DND-41 (cell line): Measurements from ENCODE around the gene FRMPD4.

Experiments used
- ATAC-seq: fragments of 200-7000 bp; cut with Tn5 transposase; 3 replicates; pipeline ENCODE4 v1.9.1; 2021; ENCODE audit warnings: low read depth; ENCODE audit not compliant: insufficient read depth
- DNase-seq: peaks from one replicate; pipeline ENCODE4 v3.0.0-alpha.2; 2020
- H2AFZ ChIP-seq: 2 replicates; pipeline ENCODE4 v1.6.0; 2012; ENCODE audit warnings: low read depth, low read length
- H3K27ac ChIP-seq: 2 replicates; pipeline ENCODE4 v1.5.1; 2012; ENCODE audit warnings: low read length, inconsistent platforms
- H3K27me3 ChIP-seq: fragments of 200-600 bp; sonication (generic); 2 replicates; pipeline ENCODE4 v1.6.0; 2012; ENCODE audit warnings: low read length, mild to moderate bottlenecking, inconsistent platforms; ENCODE audit not compliant: insufficient read depth, poor library complexity
- H3K36me3 ChIP-seq: 2 replicates; pipeline ENCODE4 v1.5.1; 2012; ENCODE audit warnings: low read length, inconsistent platforms; ENCODE audit not compliant: insufficient read depth
- H3K4me1 ChIP-seq: 2 replicates; pipeline ENCODE4 v1.5.1; 2012; ENCODE audit warnings: mild to moderate bottlenecking, low read length; ENCODE audit not compliant: insufficient read depth
- H3K4me2 ChIP-seq: 2 replicates; pipeline ENCODE4 v1.6.0; 2012; ENCODE audit warnings: mild to moderate bottlenecking, moderate library complexity, low read length, inconsistent platforms; ENCODE audit not compliant: insufficient read depth
- H3K4me3 ChIP-seq, 2 experiments: fragments of 200-600 bp in 1 of 2; shearing (Covaris generic) in 1 of 2; 2 replicates each; pipeline ENCODE4 v1.5.1; 2012 to 2016; ENCODE audit warnings: inconsistent platforms in 2 of 2, low read length in 2 of 2, mild to moderate bottlenecking in 2 of 2, low read depth in 1 of 2, moderate library complexity in 1 of 2
- H3K79me2 ChIP-seq: 2 replicates; pipeline ENCODE4 v1.6.0; 2012; ENCODE audit warnings: low read length, inconsistent platforms; ENCODE audit not compliant: insufficient read depth
- H3K9ac ChIP-seq: 2 replicates; pipeline ENCODE4 v1.6.0; 2012; ENCODE audit warnings: low read depth, mild to moderate bottlenecking, inconsistent platforms, low read length, moderate library complexity
- H3K9me3 ChIP-seq: 2 replicates; pipeline ENCODE4 v1.5.1; 2012; ENCODE audit warnings: low read length, moderate library complexity, mild to moderate bottlenecking, inconsistent platforms; ENCODE audit not compliant: insufficient read depth, severe bottlenecking
- H4K20me1 ChIP-seq: 2 replicates; pipeline ENCODE4 v1.6.0; 2012; ENCODE audit warnings: low read length; ENCODE audit not compliant: insufficient read depth
- CTCF ChIP-seq: IDR thresholded peaks from 2 replicates; pipeline ENCODE4 v1.5.1; 2012; ENCODE audit warnings: borderline replicate concordance, low read length, moderate library complexity, mild to moderate bottlenecking; ENCODE audit not compliant: poor library complexity, severe bottlenecking; ENCODE audit errors: extremely low read depth
- EZH2 ChIP-seq: IDR thresholded peaks from 3 replicates; pipeline ENCODE4 v1.6.1; 2012; ENCODE audit warnings: borderline replicate concordance, low read depth, mild to moderate bottlenecking, moderate library complexity, low read length, inconsistent platforms; ENCODE audit not compliant: severe bottlenecking

Gene FRMPD4

GRCh38 chrX:12581546-12581945 lies 443.3 kb downstream of the FRMPD4 start:
- Histone ChIP-seq H3K79me2 (no peaks in the 10 kb centered on the region), H3K36me3 (no peaks in the 10 kb centered on the region), H3K4me3 (no peak overlapping the region), H2AFZ (no peak overlapping the region), H3K9me3 (no peaks in the 10 kb centered on the region), H4K20me1 (no peaks in the 10 kb centered on the region), H3K4me2 (no peak overlapping the region), H3K27ac (no peak overlapping the region), H3K4me1 (no peaks in the 10 kb centered on the region), H3K27me3 (no peaks in the 10 kb centered on the region), H3K9ac (no peak overlapping the region)
- TF ChIP-seq EZH2 (no peak), CTCF (no peak)
- no peak for DNase-seq
- ATAC-seq = no peak

DNA sequence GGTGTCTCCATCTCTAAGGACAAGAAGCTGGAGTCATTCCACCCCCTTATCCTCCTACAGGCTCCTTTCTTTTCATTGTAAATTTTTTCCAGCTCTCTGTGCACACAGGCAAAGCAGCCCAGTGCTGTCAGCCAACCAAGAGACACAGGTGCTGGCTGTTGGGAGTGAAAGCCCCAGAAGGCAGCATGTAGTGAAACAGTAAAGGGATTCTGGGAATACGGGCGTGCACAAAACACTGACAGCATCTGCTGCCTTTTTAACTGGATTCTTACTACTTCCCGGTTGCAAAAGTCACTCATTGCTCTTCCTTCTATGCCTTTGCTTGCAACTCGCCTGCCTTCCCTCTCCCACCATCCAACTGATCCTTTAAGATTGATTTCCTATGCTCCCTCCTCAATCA lies 444.4 kb downstream of the FRMPD4 start:
- H3K4me2 ChIP-seq = no peak overlapping the region
- ATAC-seq = no peak

GRCh38 chrX:12583543-12583942 lies 445.3 kb downstream of the FRMPD4 start:
- no peak overlapping the region for H3K9ac ChIP-seq
- no peaks in the 10 kb centered on the region for H3K27me3 ChIP-seq
- no peaks in the 10 kb centered on the region for H3K9me3 ChIP-seq
- H3K4me2 ChIP-seq = no peak overlapping the region
- no peaks in the 10 kb centered on the region for H4K20me1 ChIP-seq
- H3K36me3 ChIP-seq = no peaks in the 10 kb centered on the region
- TF ChIP-seq CTCF (no peak), EZH2 (no peak)
- H3K4me3 ChIP-seq = no peak overlapping the region
- no peak overlapping the region for H3K27ac ChIP-seq
- no peaks in the 10 kb centered on the region for H3K79me2 ChIP-seq
- H2AFZ ChIP-seq = no peak overlapping the region
- ATAC-seq = no peak
- no peak for DNase-seq
- no peaks in the 10 kb centered on the region for H3K4me1 ChIP-seq

More for the DNA sequence above, 444.4 kb downstream of the FRMPD4 start:
- Histone ChIP-seq H3K36me3 (no peaks in the 10 kb centered on the region), H3K27me3 (no peaks in the 10 kb centered on the region), H3K4me1 (no peaks in the 10 kb centered on the region), H2AFZ (no peak overlapping the region), H3K27ac (no peak overlapping the region), H3K4me3 (no peak overlapping the region), H4K20me1 (no peaks in the 10 kb centered on the region), H3K9ac (no peak overlapping the region), H3K9me3 (no peaks in the 10 kb centered on the region), H3K79me2 (no peaks in the 10 kb centered on the region)
- TF ChIP-seq EZH2 (no peak), CTCF (no peak)
- no peak for DNase-seq

DNA sequence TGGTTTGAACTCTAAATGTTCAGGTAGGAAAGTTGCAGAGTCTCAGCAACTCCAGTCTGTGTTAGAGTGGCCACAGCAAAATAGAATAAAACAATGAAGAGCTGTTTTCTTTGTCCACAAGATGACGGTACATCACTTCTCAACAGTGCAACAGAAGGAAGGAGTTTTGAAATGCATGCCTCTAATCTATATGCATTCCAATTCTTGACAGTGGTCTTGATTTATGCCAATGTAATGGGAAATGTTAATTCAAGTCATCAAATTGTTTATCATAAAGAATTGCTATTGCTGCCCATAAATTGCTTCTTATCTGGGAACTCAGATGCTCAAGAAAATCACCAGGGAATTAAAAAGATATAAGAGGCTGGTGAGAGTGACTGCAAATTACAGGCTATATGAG lies 457.4 kb downstream of the FRMPD4 start:
- Histone ChIP-seq H3K4me3 (no peak overlapping the region), H3K27ac (no peak overlapping the region), H3K36me3 (no peaks in the 10 kb centered on the region), H3K9me3 (no peaks in the 10 kb centered on the region), H3K27me3 (no peaks in the 10 kb centered on the region), H3K79me2 (no peaks in the 10 kb centered on the region), H2AFZ (no peak overlapping the region), H3K4me1 (no peaks in the 10 kb centered on the region), H3K9ac (no peak overlapping the region), H4K20me1 (no peaks in the 10 kb centered on the region), H3K4me2 (no peak overlapping the region)
- no peak for DNase-seq
- no peak for ATAC-seq
- TF ChIP-seq EZH2 (no peak), CTCF (no peak)
